SK-N-MC (cell line): ENCODE measurements around the gene ELMO3.

Source experiments
- EZH2 ChIP-seq: fragments of 200-600 bp; sonication (generic); IDR thresholded peaks from one replicate; pipeline ENCODE4 v1.6.1; 2017; ENCODE audit warnings: antibody characterized with exemption
- FOXP2 ChIP-seq: optimal IDR thresholded peaks from 2 replicates; pipeline ENCODE3; 2011; ENCODE audit warnings: mild to moderate bottlenecking, moderate library complexity; ENCODE audit not compliant: insufficient read depth; ENCODE audit errors: extremely low read length, control extremely low read depth
- POLR2AphosphoS5 ChIP-seq: IDR thresholded peaks from 2 replicates; pipeline ENCODE4 v1.6.1; 2012; ENCODE audit warnings: mild to moderate bottlenecking, low read depth, low read length, borderline replicate concordance

DNA sequence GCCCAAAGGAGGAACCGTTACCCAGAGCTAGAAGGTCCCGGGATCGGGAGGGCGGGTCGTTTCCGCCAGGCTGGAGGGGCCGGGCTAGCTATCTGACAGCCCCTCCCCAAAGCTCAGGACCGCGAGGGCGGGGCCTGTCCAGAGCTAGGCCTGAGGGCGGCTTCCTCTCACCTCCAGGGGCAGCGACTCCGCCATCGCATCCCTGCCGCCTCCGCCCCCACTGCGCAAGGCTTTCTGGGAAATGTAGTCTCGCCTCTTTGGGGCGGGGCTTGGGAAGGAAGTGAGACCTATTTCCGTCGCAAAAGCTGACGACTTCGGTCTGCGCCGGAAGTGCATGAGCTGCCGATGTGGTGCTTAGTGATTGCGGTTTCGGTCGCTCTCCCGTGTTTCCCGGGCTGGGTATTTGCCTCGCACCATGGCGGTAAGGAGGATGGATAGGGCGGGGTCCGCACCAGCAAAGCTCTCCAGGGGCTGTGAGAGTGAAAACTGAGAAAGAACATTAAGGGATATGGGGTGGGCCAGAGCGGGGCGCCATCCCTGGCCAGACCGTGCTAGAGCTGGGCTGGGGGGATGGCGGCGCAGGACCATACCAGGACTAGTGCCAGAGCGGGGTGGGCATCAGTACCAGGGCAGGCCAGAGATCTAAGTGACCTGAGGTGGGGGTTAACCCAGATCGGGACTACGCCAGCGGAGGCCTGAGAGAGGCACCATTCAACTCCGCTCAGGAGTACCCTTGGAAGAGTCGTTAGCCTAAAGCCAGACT is 28.1 kb downstream of the ELMO3 start, which contains the start of gene TMEM208:
- TF ChIP-seq POLR2AphosphoS5 (peak; percentile 71; the same call in 1 of the 2 replicates), EZH2 (no peak), FOXP2 (no peak)
